Kidney epithelial cell (primary cell): ENCODE results near the gene IRF7. TPM values are rescaled to one million over a fixed set of nuclear protein-coding genes. Genes with fewer than 3 reads are reported as not detected.
A peak's percentile ranks its signal among the peaks of the same experiment; 100 is the strongest.

Experiments
- DNase-seq: peaks from one replicate; pipeline ENCODE4 v3.0.0-alpha.2; 2010; ENCODE audit warnings: low read depth
- H3K27me3 ChIP-seq: 2 replicates; pipeline ENCODE4 v1.6.0; 2011; ENCODE audit warnings: low read length; ENCODE audit not compliant: control insufficient read depth, insufficient read depth
- H3K36me3 ChIP-seq: 2 replicates; pipeline ENCODE4 v1.5.1; 2011; ENCODE audit warnings: low read length; ENCODE audit not compliant: control insufficient read depth, insufficient read depth
- H3K4me3 ChIP-seq: 2 replicates; pipeline ENCODE4 v1.5.1; 2011; ENCODE audit warnings: low read depth, mild to moderate bottlenecking, control low read depth, low read length
- CTCF ChIP-seq: IDR thresholded peaks from 2 replicates; pipeline ENCODE4 v1.5.1; 2011; ENCODE audit warnings: mild to moderate bottlenecking, moderate library complexity, low read length, control low read depth, inconsistent platforms; ENCODE audit not compliant: insufficient read depth, poor library complexity, severe bottlenecking
- total RNA-seq: library from RNA; depleted of rRNA; stranded (reverse); fragments of >200 nt; gene quantifications from 2 replicates; pipeline ENCODE4 v1.2.3, GENCODE V29; 2015

IRF7 gene
- total RNA-seq, 1 donor from 2014 or later = 60.2 TPM

DNA sequence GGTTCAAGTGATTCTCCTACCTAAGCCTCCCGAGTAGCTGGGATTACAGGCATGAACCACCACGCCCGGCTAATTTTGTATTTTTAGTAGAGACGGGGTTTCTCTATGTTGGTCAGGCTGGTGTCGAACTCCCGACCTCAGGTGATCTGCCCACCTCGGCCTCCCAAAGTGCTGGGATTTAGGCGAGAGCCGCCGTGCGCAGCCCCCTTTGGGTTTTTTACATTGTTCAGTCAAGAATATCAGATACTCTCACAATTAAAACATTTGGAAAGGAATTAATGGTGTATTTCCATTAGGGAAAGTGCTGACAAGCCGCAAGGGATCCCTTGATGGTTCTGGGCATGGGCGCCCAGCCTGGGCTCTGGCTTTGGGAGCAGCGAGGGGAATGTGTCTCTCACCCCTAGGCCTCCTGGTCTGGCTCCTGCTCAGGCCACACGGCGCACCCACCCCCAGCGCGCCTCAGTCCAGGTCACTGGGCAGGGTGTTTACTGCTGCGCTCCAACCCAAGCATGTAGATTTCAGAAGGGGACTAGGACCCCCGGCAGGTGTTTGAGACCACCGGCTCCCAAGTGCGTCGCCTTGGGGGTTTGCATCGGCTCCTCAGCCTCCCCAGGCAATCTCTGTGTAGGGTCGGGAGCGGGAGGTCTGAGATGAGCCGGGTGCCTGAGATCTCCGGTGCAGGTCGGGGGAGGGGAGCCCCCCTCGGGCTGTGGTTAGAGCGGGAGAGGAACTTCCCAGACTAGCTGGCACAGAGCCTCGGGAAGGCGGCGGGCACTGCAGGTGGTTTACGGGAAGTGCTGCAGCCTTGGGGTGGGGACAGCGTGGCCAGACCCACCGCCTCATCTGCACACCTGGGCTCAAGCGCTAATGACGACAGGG is 809 bp upstream of the IRF7 start:
- no peak overlapping the region for H3K4me3 ChIP-seq
- peaks cover under 1% of the 10 kb centered on the region for H3K36me3 ChIP-seq
- no peak for DNase-seq
- peaks cover 8% of the 10 kb centered on the region for H3K27me3 ChIP-seq
- no peak for TF ChIP-seq CTCF

- Histone ChIP-seq H3K27me3 (peaks cover 2% of the 10 kb centered on the region), H3K4me3 (peak overlapping the region; percentile 80), H3K36me3 (peaks cover 4% of the 10 kb centered on the region)
- no peak for TF ChIP-seq CTCF
- DNase-seq = no peak
These were observed 887 bp downstream of the IRF7 start for GRCh38 chr11:614623-615503.

- no peak for DNase-seq
- Histone ChIP-seq H3K4me3 (no peak overlapping the region), H3K36me3 (peaks cover 4% of the 10 kb centered on the region), H3K27me3 (no peaks in the 10 kb centered on the region)
- no peak for TF ChIP-seq CTCF
These were observed 1.6 kb downstream of the IRF7 start for GRCh38 chr11:614021-614622.

DNA sequence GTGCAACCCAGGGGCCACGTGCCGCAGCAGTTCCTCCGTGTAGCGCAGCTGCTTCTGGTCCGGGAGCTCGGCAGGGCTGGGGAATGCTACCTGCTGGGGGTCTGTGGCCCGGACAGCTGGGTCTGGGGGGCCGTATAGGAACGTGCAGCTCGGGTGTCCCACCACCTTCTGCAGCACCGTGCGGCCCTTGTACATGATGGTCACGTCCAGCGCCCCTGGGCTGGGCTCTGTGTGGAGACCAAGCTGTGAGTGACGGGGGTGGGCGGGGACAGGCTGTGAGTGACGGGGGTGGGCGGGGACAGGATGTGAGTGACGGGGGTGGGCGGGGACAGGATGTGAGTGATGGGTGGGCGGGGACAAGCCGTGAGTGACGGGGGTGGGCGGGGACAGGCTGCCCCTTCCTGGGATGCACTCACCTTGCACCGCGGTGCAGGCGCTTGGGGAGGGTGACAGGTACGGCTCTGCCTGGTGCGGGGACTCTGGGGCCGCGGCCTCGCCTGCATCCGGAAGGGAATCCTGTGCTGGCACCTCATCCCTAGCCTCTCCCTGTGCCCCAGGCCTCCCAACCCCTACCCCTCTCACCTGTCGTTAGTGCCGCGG is 2.3 kb downstream of the IRF7 start:
- DNase-seq = no peak
- Histone ChIP-seq H3K27me3 (no peaks in the 10 kb centered on the region), H3K36me3 (peaks cover 4% of the 10 kb centered on the region), H3K4me3 (no peak overlapping the region)
- no peak for TF ChIP-seq CTCF

DNA sequence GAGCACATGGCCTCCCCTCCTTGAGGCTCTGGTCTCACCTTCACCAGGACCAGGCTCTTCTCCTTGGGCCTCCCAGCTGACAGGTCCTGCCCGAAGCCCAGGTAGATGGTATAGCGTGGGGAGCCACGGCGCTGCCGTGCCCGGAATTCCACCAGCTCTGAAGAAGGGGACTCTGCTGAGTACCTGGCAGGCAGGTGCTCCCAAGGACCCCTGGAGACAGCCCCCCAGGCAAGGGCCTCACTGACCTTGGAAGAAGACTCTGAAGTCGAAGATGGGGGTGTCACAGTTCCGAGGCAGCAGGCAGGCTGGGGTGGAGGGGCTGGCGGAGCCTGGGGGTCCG is 2.8 kb downstream of the IRF7 start:
- Histone ChIP-seq H3K36me3 (peaks cover 4% of the 10 kb centered on the region), H3K4me3 (no peak overlapping the region), H3K27me3 (no peaks in the 10 kb centered on the region)
- DNase-seq = no peak
- TF ChIP-seq CTCF = no peak
